GM23248 (cell line): ENCODE results near the gene VEZT.

Experiments
- EZH2 ChIP-seq: fragments of 200-600 bp; sonication (generic); IDR thresholded peaks from 2 replicates; pipeline ENCODE4 v1.6.1; 2018; ENCODE audit warnings: antibody characterized with exemption, mild to moderate bottlenecking; ENCODE audit not compliant: insufficient read depth, poor library complexity, severe bottlenecking
- EZH2phosphoT487 ChIP-seq: fragments of 200-600 bp; sonication (generic); IDR thresholded peaks from 2 replicates; pipeline ENCODE4 v1.6.1; 2018; ENCODE audit warnings: antibody characterized with exemption, moderate library complexity, mild to moderate bottlenecking, low read depth; ENCODE audit not compliant: insufficient read depth

DNA sequence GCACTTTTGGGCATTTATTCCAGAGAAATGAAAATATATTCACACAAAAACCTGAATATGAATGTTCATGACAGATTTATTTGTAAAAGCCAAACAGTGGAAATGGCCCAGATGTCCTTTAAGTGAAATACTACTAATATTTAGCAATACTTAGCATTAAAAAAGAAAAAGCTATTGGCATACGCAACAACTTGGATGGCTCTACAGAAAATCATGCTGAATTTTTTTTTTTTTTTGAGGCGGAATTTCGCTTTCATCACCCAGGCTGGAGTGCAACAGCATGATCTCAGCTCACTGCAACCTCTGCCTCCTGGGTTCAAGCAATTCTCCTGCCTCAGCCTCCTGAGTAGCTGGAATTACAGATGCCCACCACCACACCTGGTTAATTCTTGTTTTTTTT is 24.5 kb upstream of the VEZT start:
- no peak for TF ChIP-seq EZH2
- TF ChIP-seq EZH2phosphoT487 = no peak
